Right lobe of liver (tissue), 4 donors: ENCODE measurements around the gene SLC30A9.

Experiments
- POLR2A ChIP-seq: fragments of 450-650 bp; IDR thresholded peaks from one replicate; pipeline ENCODE4 v1.6.1; 2017; ENCODE audit warnings: antibody characterized with exemption, mild to moderate bottlenecking
- TF ChIP-seq, protein P1 (sequence below), 4 donors: fragments of 200-600 bp in 3 of 4; fragments of 450-650 bp in 1 of 4; IDR thresholded peaks; one replicate each; pipeline versions ENCODE4 v1.5.1 to v1.8.0; 2016 to 2022; ENCODE audit warnings: antibody characterized with exemption in 4 of 4, mild to moderate bottlenecking in 2 of 4
- donor health status: DM: no; HTN: no; CAD: no.
- donor health status: DM: no; HTN: no; CAD: no.
- donor health status: DM: no; HTN: yes; CAD: no.

DNA sequence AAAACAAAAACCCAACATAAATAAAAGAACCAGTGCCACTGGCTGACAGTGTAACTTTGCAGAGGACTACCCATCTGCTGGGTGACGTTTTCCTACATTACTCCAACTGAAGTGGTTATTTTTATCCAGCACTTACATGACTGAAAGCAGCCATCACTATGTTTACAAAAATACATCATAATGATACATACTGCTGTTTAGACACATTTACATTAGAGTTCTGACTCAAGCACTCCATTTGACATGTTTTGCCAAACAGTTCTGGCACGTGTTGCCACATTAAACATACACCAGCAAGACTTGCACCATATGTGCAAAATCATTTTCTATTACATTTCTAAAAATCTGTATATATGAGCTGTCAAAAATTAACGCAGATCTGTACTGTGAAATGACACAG lies 122.5 kb downstream of the SLC30A9 start:
- TF ChIP-seq, protein P1, sequence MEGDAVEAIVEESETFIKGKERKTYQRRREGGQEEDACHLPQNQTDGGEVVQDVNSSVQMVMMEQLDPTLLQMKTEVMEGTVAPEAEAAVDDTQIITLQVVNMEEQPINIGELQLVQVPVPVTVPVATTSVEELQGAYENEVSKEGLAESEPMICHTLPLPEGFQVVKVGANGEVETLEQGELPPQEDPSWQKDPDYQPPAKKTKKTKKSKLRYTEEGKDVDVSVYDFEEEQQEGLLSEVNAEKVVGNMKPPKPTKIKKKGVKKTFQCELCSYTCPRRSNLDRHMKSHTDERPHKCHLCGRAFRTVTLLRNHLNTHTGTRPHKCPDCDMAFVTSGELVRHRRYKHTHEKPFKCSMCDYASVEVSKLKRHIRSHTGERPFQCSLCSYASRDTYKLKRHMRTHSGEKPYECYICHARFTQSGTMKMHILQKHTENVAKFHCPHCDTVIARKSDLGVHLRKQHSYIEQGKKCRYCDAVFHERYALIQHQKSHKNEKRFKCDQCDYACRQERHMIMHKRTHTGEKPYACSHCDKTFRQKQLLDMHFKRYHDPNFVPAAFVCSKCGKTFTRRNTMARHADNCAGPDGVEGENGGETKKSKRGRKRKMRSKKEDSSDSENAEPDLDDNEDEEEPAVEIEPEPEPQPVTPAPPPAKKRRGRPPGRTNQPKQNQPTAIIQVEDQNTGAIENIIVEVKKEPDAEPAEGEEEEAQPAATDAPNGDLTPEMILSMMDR (IDR thresholded peaks at IDR 0.05): no peak
- TF ChIP-seq POLR2A: no peak
